ENCODE results near the gene SLC22A2.
A peak's percentile ranks its signal among the peaks of the same experiment; 100 is the strongest.

SLC22A2 gene

GRCh38 chr6:160207618-160208017 is 51.0 kb downstream of the SLC22A2 start:
- DNase-seq (ENCODE audit: low read depth), result no peak

- DNase-seq (ENCODE audit: low read depth), result no peak
Observed at GRCh38 chr6:160204710-160205109, 53.9 kb downstream of the SLC22A2 start.

GRCh38 chr6:160203953-160204352 is 54.7 kb downstream of the SLC22A2 start:
- DNase-seq (ENCODE audit: low read depth), result no peak

GRCh38 chr6:160203522-160203921 is 55.1 kb downstream of the SLC22A2 start:
- DNase-seq (ENCODE audit: low read depth), result no peak

- DNase-seq (ENCODE audit: low read depth), result no peak
Observed at GRCh38 chr6:160203076-160203475, 55.5 kb downstream of the SLC22A2 start.

GRCh38 chr6:160202411-160202810 is 56.2 kb downstream of the SLC22A2 start:
- DNase-seq (ENCODE audit: low read depth), result peak; percentile 39

GRCh38 chr6:160201061-160201460 is 57.6 kb downstream of the SLC22A2 start:
- DNase-seq (ENCODE audit: low read depth), result no peak

- DNase-seq (ENCODE audit: low read depth), result no peak
Observed at GRCh38 chr6:160198606-160199211, 59.9 kb downstream of the SLC22A2 start.

- DNase-seq (ENCODE audit: low read depth), result no peak
Observed at GRCh38 chr6:160197662-160198061, 61.0 kb downstream of the SLC22A2 start.

GRCh38 chr6:160194808-160195207 is 63.8 kb downstream of the SLC22A2 start:
- DNase-seq (ENCODE audit: low read depth), result no peak

GRCh38 chr6:160192840-160193239 is 65.8 kb downstream of the SLC22A2 start:
- no peak for DNase-seq (ENCODE audit: low read depth)

GRCh38 chr6:160190973-160191372 is 67.6 kb downstream of the SLC22A2 start:
- DNase-seq (ENCODE audit: low read depth), result no peak

- DNase-seq (ENCODE audit: low read depth), result no peak
Observed at GRCh38 chr6:160190081-160190480, 68.5 kb downstream of the SLC22A2 start.

- peak; percentile 43 for DNase-seq (ENCODE audit: low read depth)
Observed at GRCh38 chr6:160188773-160189172, 69.8 kb downstream of the SLC22A2 start.

- DNase-seq (ENCODE audit: low read depth), result no peak
Observed at GRCh38 chr6:160180706-160181105, 77.9 kb downstream of the SLC22A2 start.

- DNase-seq (ENCODE audit: low read depth), result no peak
Observed at GRCh38 chr6:160178271-160178670, 80.3 kb downstream of the SLC22A2 start.

GRCh38 chr6:160177220-160177619 is 81.4 kb downstream of the SLC22A2 start:
- DNase-seq (ENCODE audit: low read depth), result no peak

- no peak for DNase-seq (ENCODE audit: low read depth)
Observed at GRCh38 chr6:160174681-160175080, 83.9 kb downstream of the SLC22A2 start.

GRCh38 chr6:160173806-160174527 is 84.7 kb downstream of the SLC22A2 start:
- DNase-seq (ENCODE audit: low read depth), result no peak

- no peak for DNase-seq (ENCODE audit: low read depth)
Observed at GRCh38 chr6:160172704-160173103, 85.9 kb downstream of the SLC22A2 start.

GRCh38 chr6:160170018-160170680 is 88.5 kb downstream of the SLC22A2 start:
- DNase-seq (ENCODE audit: low read depth), result no peak

- no peak for DNase-seq (ENCODE audit: low read depth)
Observed at GRCh38 chr6:160167604-160168399, 90.8 kb downstream of the SLC22A2 start.

Measured in stromal cell of bone marrow (primary cell).